HTR-8/SVneo (cell line): ENCODE data around the gene SIMC1.
"Not testable (repeated sequence)": the region's sequence is repeated elsewhere in the genome, so short reads cannot be mapped to it uniquely, and the experiment has no call there.

Experiments
- DNase-seq: peaks from one replicate; pipeline ENCODE4 v3.0.0; 2011; ENCODE audit warnings: low spot score, mixed read lengths; ENCODE audit not compliant: insufficient read length
- FAIRE-seq: peaks from 2 replicates; lab custom pipeline; 2011; peaks lifted over from hg19 to GRCh38; lab: Jason Lieb, UNC

The SIMC1 gene

DNA sequence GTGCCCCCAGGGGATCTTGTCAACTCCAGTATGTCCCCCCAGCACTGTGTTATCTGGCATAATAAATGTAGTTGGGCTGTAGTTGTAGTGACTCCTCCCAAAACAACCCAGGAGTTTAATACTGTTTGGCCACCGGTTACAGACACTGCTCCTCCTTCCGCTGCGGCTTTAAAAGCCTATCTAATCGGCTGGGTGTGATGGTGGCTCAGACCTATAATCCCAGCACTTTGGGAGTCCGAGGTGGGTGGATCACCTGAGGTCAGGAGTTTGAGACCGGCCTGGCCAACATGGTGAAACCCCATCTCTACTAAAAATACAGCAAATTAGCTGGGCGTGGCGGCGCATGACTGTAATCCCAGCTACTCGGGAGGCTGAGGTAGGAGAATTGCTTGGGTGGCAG, 34.7 kb upstream of the SIMC1 start:
- not testable (repeated sequence) for FAIRE-seq, DNase-seq

DNA sequence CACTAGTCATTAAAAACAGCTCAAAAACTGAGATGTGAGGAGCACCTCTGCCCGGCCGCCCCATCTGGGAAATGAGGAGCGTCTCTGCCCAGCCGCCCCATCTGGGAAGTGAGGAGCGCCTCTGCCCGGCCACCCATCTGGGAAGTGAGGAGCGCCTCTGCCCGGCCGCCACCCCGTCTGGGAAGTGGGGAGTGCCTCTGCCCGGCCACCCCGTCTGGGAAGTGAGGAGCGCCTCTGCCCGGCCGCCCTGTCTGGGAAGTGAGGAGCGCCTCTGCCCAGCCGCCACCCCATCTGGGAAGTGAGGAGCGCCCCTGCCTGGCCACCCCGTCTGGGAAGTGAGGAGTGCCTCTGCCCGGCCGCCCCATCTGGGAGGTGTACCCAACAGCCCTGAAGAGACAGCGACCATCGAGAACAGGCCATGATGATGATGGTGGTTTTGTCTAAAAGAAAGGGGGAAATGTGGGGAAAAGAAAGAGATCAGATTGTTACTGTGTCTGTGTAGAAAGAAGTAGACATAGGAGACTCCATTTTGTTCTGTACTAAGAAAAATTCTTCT, 23.7 kb upstream of the SIMC1 start:
- not testable (repeated sequence) for DNase-seq, FAIRE-seq

DNA sequence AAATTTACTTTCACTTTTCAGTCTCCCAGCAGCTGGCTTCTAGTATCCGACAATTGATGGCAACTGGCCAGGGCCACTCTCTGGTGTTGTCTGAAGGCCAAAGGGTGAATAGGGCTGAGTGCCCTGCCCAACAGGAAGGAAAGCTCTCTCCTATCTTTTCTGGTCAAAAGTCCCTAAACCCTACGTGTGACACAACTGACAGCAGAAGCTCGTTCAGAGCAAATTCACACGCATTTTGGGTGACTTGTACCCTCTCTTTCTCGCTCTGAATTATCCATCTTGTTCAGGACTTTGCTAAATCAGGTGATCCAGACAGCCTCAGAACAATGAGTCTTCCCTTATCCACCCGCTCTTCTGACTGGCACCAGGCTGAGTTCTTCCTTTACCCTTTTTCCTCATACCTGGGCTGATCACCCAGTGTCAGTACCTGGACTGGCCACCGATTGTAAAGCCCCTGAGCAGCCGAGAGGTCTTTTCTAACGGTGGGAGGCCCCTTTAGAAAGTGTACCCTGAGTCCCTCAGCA, 21.8 kb upstream of the SIMC1 start:
- FAIRE-seq, DNase-seq: not testable (repeated sequence)

DNA sequence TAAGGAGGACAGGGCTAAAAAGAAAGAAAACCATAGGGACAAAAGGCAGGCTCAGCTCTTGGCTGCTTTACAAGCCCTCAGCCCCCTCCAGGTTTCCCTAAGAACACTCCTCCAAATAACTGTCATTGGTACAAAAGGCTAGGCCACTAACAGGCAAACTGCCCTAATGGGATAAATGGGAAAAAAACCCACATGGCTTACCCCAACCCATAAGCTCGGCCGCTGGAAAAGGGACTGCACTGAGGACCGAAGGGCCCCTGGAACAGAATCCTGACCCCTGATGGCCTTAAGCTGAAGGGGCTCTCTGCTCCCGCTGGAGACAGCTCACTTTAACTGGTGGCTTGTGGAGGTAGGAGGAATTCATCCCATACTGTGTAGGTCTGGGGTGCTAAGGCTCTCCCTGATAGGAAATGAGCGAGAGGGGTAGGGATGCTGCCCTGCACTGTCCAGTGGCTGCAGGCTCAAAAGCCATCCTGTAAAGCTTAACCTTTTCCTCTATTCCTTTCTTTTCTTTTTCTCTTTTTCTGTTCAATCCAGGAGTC, 21.0 kb upstream of the SIMC1 start:
- DNase-seq = not testable (repeated sequence)

DNA sequence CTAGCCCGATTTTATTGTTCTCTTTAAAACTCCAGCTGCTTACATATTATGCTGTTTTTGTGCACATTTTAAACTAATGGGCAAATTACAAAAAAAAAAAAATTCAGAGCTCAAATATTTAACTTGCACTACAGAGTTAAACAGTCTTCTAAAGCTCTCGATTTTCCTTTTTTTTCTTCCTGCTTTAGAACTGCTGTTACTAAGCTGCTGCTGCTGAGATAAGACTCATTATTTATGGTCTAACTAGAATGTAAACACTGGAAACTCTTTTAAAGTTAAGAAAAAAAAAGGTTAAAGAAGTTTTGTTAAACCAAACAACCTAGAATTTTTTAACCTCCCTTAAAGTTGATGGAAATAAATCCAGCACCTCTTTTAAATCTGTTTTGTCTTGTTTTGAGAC, 20.5 kb upstream of the SIMC1 start:
- not testable (repeated sequence) for FAIRE-seq, DNase-seq

More for the DNA sequence above, 21.0 kb upstream of the SIMC1 start:
- FAIRE-seq = not testable (repeated sequence)

DNA sequence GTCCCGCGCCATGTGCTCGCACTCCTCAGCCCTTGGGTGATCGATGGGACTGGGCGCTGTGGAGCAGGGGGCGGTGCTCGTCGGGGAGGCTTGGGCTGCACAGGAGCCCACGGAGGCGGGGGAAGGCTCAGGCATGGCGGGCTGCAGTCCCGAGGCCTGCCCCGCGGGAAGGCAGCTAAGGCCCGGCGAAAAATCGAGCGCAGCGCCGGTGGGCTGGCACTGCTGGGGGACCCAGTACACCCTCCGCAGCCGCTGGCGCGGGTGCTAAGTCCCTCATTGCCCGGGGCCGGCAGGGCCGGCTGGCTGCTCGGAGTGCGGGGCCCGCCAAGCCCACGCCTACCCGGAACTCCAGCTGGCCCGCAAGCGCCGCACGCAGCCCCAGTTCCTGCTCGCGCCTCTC, 16.2 kb upstream of the SIMC1 start:
- not testable (repeated sequence) for FAIRE-seq, DNase-seq

DNA sequence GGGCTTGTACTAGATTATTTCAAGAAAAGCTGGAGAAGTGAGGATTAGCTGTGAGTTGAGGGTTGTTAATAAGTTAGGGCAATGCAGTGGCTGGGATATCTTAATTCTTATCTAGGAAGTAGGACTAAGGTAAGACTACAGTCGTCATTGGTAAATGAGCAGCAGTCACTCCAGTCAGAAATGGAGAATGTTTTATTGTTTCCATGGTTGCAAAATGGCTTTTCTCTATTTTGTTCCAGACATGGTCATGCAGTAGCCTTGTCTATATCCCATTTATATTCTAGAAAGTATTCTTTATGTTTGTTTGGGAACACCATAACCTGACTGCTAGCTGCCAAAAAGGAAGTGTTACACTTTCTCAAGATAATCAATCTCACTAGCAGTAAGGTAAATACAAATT, 9.9 kb upstream of the SIMC1 start:
- DNase-seq, FAIRE-seq: not testable (repeated sequence)

DNA sequence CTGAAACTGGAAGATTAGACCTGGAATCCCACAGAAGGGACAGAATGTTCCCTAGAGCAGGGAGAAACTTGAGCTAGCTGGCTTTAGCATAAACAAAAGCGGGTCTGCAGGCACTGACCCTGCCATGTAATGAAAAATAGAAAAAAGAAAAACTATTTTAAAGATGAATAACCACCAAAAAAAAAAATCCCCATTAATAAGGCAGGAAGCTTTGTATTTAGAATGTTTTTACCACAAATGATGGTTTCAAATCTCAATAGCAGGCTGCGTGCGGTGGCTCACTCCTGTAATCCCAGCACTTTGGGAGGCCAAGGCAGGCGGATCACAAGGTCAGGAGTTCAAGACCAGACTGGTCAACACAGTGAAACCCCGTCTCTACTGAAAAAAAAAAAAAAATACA, 5.0 kb upstream of the SIMC1 start:
- not testable (repeated sequence) for FAIRE-seq, DNase-seq

DNA sequence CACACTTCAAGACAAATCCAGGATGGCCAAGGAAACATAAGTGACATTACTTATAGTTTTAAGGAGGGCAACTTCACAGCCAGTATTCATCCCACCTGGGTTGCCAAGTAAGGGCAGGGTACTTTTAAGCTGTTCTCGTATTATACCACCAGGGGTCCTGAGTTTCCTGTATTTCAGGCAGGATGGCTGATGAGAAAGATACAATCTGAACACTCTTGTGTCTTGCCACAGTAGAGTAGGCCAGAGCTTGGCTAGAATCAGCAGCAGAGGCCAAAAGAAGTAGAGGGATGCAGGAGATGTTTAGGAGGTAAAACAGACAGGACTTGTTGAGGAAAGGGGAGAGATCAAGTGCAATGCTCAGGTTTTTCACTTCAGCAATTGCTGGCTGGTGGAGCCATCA, 3.1 kb upstream of the SIMC1 start:
- not testable (repeated sequence) for FAIRE-seq, DNase-seq

DNA sequence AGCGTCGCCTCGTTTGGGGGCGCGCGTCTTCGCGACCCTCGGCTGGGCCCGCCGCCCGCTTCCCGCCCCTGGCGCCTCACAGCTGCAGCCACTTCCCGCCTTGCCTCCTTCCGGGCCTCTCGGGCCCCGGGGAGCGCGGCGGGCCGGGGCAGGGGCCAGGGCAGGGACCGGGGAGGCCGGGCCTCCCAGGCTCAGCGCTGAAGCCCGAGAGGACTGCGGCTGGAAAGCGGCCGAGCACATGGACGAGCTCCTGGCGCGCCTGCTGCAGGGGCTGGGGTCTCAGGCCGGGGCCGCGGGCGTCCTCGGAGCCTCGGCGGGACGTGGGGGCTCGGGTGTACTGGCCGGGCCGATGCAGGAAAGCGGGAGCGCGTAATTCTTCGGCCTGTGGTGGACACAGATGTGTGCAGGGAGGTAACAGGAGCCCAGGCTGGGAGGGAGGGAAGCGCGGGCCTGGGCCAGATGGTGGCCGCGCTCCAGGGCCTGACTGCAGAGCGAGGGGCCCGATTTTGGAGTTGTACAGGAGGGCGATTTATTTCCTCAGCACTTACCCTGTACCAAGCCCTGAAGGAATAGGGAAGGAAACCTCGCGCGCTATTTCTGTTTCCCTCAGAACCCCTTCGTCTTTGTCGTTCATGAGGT, 540 bp downstream of the SIMC1 start:
- FAIRE-seq, DNase-seq: not testable (repeated sequence)

DNA sequence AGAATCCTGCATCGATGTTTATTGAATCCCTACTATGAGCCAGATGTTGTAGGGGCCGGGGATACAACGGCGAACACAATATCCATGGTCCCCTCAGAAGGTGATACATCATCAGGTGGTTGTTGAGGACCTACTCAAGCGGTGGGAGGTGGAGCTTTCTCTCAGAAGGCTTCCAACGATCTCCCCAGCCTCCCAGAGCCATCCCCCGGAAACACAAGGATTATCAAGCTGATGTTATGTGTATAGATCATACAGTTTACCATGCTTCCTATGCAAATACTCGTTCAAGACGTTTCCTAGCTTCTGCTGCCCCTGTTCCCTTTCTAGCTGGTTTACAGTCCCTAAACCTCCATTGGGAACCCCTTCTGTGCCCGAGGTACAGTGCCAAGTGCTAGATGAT, 1.1 kb downstream of the SIMC1 start:
- not testable (repeated sequence) for FAIRE-seq, DNase-seq

DNA sequence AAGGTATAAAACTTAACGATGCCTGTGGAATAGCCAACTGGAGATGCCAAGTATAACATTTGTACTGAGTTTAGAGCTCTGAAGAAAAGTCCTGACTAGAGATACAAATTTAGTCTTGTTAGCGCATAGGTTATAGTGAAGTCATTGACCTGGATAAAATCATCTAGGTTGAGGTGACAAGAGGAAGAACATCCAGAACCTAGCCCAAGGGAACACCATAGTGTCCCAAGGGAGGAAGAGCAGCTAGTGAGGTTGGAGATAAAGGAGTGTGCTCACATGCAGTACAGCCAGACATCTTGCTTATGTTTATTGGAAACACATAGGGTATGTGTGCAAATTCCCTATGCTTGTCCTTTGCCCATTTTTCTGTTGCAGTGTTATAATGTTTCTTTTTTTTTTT, 6.1 kb downstream of the SIMC1 start:
- not testable (repeated sequence) for DNase-seq, FAIRE-seq

DNA sequence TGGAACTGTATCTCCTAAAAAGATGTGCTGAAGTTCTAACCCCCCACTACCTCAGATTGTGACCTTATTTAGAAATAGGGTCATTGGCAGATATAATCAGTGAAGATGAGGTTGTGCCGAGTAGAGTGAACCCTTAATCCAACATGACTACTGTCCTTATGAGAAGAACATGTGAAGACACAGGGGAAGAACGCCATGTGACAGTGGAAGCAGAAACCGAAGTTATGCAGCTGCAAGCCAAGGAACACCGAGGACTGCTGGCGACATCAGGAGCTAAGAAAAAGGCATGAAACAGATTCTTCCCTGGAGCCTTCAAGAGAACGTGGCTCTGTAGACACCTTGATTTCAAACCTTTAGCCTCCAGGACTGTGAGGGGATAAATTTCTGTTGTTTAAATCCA, 6.8 kb downstream of the SIMC1 start:
- not testable (repeated sequence) for DNase-seq, FAIRE-seq

DNA sequence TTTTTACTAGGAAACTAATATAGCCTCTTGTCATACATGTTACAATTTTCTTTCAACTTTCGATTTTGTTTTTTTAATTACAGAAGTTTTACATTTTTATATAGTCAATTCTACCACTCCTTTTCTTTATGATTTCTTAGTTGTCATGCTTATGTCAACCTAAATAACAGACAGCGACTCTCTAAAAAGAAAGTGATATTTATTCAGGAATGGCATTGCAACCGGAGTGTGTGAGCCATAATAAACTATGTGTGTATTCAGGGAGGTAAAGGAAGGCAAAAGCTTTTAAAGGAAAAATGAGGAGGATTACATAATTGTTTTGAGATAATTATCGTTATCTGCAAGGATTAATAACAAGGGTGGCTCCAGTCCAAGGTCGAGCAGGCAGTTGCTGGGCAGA, 7.3 kb downstream of the SIMC1 start:
- FAIRE-seq, DNase-seq: not testable (repeated sequence)

DNA sequence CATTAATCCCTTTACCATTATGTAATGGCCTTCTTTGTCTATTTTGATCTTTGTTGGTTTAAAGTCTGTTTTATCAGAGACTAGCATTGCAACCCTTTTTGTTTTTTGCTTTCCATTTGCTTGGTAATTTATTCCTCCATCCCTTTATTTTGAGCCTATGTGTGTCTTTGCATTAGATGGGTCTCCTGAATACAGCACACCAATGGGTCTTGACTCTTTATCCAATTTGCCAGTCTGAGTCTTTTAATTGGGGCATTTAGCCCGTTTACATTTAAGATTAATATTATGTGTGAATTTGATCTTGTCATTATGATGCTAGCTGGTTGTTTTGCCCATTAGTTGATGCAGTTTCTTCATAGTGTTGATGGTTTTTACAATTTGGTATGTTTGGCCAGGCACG, 12.5 kb downstream of the SIMC1 start:
- not testable (repeated sequence) for DNase-seq, FAIRE-seq

DNA sequence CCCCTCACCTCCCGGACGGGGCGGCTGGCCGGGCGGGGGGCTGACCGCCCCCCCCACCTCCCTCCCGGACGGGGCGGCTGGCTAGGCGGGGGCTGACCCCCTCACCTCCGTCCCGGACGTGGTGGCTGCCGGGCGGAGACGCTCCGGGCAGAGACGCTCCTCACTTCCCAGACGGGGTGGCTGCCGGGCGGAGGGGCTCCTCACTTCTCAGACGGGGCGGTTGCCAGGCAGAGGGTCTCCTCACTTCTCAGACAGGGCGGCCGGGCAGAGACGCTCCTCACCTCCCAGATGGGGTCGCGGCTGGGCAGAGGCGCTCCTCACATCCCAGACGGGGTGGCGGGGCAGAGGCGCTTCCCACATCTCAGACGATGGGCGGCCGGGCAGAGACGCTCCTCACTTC, 13.9 kb downstream of the SIMC1 start:
- not testable (repeated sequence) for FAIRE-seq, DNase-seq

DNA sequence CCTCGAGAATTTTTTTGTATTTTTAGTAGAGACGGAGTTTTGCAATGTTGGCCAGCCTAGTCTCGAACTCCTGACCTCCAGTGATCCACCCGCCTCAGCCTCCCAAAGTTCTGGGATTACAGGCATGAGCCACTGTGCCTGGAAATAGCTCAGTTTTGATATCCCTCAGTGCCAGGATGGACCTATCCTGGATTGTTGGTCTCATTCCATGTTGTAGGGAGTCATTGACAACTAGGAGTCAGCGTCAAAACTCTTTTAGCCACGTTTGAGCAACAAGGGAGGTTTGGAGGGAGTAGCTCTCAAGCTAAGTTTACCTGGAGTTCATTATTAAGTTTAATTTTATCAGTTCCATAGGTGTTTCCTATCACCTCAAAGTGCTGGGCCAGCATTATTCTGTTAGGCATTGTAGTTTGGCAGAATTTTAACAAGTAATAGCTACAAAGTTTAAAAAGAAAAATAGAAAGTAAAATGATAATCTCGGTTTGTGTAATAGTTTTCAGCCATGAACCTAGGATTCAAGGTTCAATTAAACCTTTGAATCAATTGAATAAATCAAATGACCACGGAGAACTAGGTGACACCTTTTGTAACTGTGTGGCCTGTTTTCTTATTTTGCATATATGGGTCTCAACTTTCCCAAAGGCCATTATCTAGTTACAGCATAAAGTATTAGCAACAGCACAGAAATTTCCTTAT, 15.3 kb downstream of the SIMC1 start:
- not testable (repeated sequence) for DNase-seq, FAIRE-seq

DNA sequence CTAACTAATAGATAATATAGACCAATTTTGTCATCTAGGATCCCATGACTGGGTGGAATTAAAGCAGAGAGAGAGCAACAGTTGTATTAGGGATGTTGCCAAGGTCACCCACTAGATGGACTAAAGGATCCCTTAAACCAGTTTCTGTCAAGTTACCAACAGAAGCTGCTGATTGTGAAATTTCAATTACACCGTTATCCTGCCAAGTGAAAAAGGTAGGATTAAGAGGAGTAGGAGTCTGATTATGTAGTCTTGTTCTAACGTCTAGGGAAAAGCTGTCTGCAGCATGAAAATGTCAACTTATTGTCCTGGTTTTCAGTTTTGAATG, 15.8 kb downstream of the SIMC1 start:
- not testable (repeated sequence) for FAIRE-seq, DNase-seq

DNA sequence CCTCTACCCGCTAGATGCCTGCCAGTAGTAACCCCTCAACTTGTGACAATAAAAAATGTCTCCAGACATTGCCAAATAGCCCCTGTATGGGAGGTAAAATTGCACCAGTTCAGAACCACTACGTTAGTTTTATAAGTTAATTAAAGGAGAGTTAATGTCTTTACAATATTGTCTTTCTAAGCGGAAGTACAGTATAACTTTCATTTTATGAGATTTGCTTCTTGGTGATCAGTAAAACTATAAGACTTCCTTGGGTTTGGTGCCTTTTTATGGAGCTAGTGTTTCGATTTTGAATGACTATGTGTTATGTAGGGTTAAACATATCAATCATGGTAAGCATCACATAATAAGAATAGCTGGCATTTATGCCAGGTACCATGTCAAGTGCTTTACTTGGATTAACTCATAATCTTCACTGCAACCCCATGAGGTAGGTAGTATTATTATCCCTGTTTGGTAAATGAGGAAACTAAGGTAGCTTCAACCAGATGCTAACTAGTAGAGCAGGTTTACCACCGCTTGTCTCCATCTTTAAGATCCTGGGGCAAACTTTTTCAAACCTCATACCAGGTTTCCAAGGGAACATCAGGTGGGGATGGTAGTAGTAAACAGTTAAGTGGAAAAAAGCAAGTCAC, 19.8 kb downstream of the SIMC1 start:
- not testable (repeated sequence) for DNase-seq, FAIRE-seq

DNA sequence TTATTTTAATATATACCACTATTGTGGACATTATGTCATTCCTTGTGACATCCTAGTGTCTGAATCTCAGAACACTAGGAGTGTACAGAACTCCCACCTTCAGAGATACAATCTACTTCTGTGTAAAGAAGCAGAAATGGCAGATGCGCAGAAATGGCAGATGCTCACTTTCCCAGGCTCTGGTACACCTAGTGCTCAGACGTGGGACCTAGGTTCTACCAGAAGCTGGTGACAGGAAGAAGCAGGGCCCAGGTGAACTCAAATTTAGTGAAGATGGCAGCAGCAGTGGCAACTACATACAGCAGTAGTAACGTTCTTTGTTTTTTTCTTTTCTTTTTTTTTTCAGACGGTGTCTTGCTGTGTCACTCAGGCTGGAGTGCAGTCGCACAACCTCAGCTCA, 22.5 kb downstream of the SIMC1 start:
- not testable (repeated sequence) for FAIRE-seq, DNase-seq
